ENCODE measurements around the gene CYP46A1. TPM values are rescaled to one million over a fixed set of nuclear protein-coding genes. Genes with fewer than 3 reads are reported as not detected.

Gene CYP46A1
- total RNA-seq, 1 experiment from 2014 or later: not detected

- Histone ChIP-seq H4K20me1 (ENCODE audit: insufficient read depth) (no peaks in the 10 kb centered on the region), H3K9me3 (ENCODE audit: insufficient read depth, low read depth) (no peaks in the 10 kb centered on the region), H2AFZ (no peak overlapping the region), H3K4me3 (no peak overlapping the region), H3K27ac (no peak overlapping the region), H3K79me2 (ENCODE audit: low read depth) (no peaks in the 10 kb centered on the region), H3K4me1 (replicated peaks; ENCODE audit: insufficient read depth) (no peaks in the 10 kb centered on the region), H3F3A (ENCODE audit: insufficient read depth, low read depth) (no peaks in the 10 kb centered on the region), H3K36me3 (ENCODE audit: low read depth) (no peaks in the 10 kb centered on the region), H3K9me2 (ENCODE audit: insufficient read depth) (no peaks in the 10 kb centered on the region), H3K4me2 (no peak overlapping the region), H3K27me3 (ENCODE audit: insufficient read depth, low read depth) (no peaks in the 10 kb centered on the region)
- CTCF ChIA-PET: no interaction called here
- POLR2A ChIA-PET (ENCODE audit: unreplicated experiment): no interaction called here
- no TSS peak for BruUV-seq (replicated peaks)
- TF ChIP-seq EZH2 (IDR thresholded peaks at IDR 0.05; ENCODE audit: low read depth) (no peak), CTCF (conservative IDR thresholded peaks at IDR 0.05) (no peak)
- no peak for DNase-seq
- intact Hi-C loops (cut with micrococcal nuclease; ENCODE audit: unreplicated experiment): no loop called here
These were observed 20.6 kb upstream of the CYP46A1 start for GRCh38 chr14:99663386-99664057.

- BruUV-seq (replicated peaks): no TSS peak
- intact Hi-C loops (cut with micrococcal nuclease; ENCODE audit: unreplicated experiment): no loop called here
- Histone ChIP-seq H3K79me2 (ENCODE audit: low read depth) (no peaks in the 10 kb centered on the region), H3K4me3 (no peak overlapping the region), H3K9me2 (ENCODE audit: insufficient read depth) (no peaks in the 10 kb centered on the region), H3K27me3 (ENCODE audit: insufficient read depth, low read depth) (no peaks in the 10 kb centered on the region), H3K27ac (no peak overlapping the region), H3K4me1 (replicated peaks; ENCODE audit: insufficient read depth) (no peaks in the 10 kb centered on the region), H4K20me1 (ENCODE audit: insufficient read depth) (no peaks in the 10 kb centered on the region), H2AFZ (no peak overlapping the region), H3K36me3 (ENCODE audit: low read depth) (no peaks in the 10 kb centered on the region), H3F3A (ENCODE audit: insufficient read depth, low read depth) (no peaks in the 10 kb centered on the region), H3K9me3 (ENCODE audit: insufficient read depth, low read depth) (no peaks in the 10 kb centered on the region), H3K4me2 (no peak overlapping the region)
- TF ChIP-seq EZH2 (IDR thresholded peaks at IDR 0.05; ENCODE audit: low read depth) (no peak), CTCF (conservative IDR thresholded peaks at IDR 0.05) (no peak)
- ChIA-PET CTCF (no interaction called here), POLR2A (ENCODE audit: unreplicated experiment) (no interaction called here)
- no peak for DNase-seq
These were observed 19.8 kb upstream of the CYP46A1 start for GRCh38 chr14:99664058-99664936.

- ChIA-PET POLR2A (ENCODE audit: unreplicated experiment) (no interaction called here), CTCF (no interaction called here)
- no peaks in the 10 kb centered on the region for H3K4me1 ChIP-seq (replicated peaks; ENCODE audit: insufficient read depth)
- H3F3A ChIP-seq (ENCODE audit: insufficient read depth, low read depth): no peaks in the 10 kb centered on the region
- no peaks in the 10 kb centered on the region for H4K20me1 ChIP-seq (ENCODE audit: insufficient read depth)
- H3K27me3 ChIP-seq (ENCODE audit: insufficient read depth, low read depth): no peaks in the 10 kb centered on the region
- intact Hi-C loops (cut with micrococcal nuclease; ENCODE audit: unreplicated experiment): no loop called here
- H2AFZ ChIP-seq: no peak overlapping the region
- no peaks in the 10 kb centered on the region for H3K9me3 ChIP-seq (ENCODE audit: insufficient read depth, low read depth)
- no peaks in the 10 kb centered on the region for H3K36me3 ChIP-seq (ENCODE audit: low read depth)
- H3K79me2 ChIP-seq (ENCODE audit: low read depth): no peaks in the 10 kb centered on the region
- DNase-seq: no peak
- H3K27ac ChIP-seq: no peak overlapping the region
- H3K4me3 ChIP-seq: no peak overlapping the region
- no TSS peak for BruUV-seq (replicated peaks)
- H3K4me2 ChIP-seq: no peak overlapping the region
- H3K9me2 ChIP-seq (ENCODE audit: insufficient read depth): no peaks in the 10 kb centered on the region
- TF ChIP-seq EZH2 (IDR thresholded peaks at IDR 0.05; ENCODE audit: low read depth) (no peak), CTCF (conservative IDR thresholded peaks at IDR 0.05) (no peak)
These were observed 19.2 kb upstream of the CYP46A1 start for GRCh38 chr14:99664937-99665273.
